ENCODE results near the gene S100A12.

- TF ChIP-seq CTCF (IDR thresholded peaks at IDR 0.05; ENCODE audit: poor library complexity) (no peak), EZH2phosphoT487 (IDR thresholded peaks at IDR 0.05; ENCODE audit: low read depth, severe bottlenecking, unreplicated experiment) (no peak), EZH2 (IDR thresholded peaks at IDR 0.05; ENCODE audit: borderline replicate concordance) (no peak)
Observed at GRCh38 chr1:153366261-153366660, 9.2 kb downstream of the S100A12 start.

All from hepatocyte (in vitro differentiated cells).